Kidney epithelial cell (primary cell): ENCODE measurements around the gene HK1. TPM values are rescaled to one million over a fixed set of nuclear protein-coding genes. Genes with fewer than 3 reads are reported as not detected.
A peak's percentile ranks its signal among the peaks of the same experiment; 100 is the strongest.

Experiments used
- DNase-seq: peaks from one replicate; pipeline ENCODE4 v3.0.0-alpha.2; 2010; ENCODE audit warnings: low read depth
- H3K27me3 ChIP-seq: 2 replicates; pipeline ENCODE4 v1.6.0; 2011; ENCODE audit warnings: low read length; ENCODE audit not compliant: control insufficient read depth, insufficient read depth
- H3K36me3 ChIP-seq: 2 replicates; pipeline ENCODE4 v1.5.1; 2011; ENCODE audit warnings: low read length; ENCODE audit not compliant: control insufficient read depth, insufficient read depth
- H3K4me3 ChIP-seq: 2 replicates; pipeline ENCODE4 v1.5.1; 2011; ENCODE audit warnings: low read depth, mild to moderate bottlenecking, control low read depth, low read length
- CTCF ChIP-seq: IDR thresholded peaks from 2 replicates; pipeline ENCODE4 v1.5.1; 2011; ENCODE audit warnings: mild to moderate bottlenecking, moderate library complexity, low read length, control low read depth, inconsistent platforms; ENCODE audit not compliant: insufficient read depth, poor library complexity, severe bottlenecking
- total RNA-seq: library from RNA; depleted of rRNA; stranded (reverse); fragments of >200 nt; gene quantifications from 2 replicates; pipeline ENCODE4 v1.2.3, GENCODE V29; 2015

Gene HK1
- total RNA-seq, 1 donor from 2014 or later = 81.7 TPM

GRCh38 chr10:69382382-69383117 lies 104.3 kb downstream of the HK1 start:
- Histone ChIP-seq H3K36me3 (peaks cover 3% of the 10 kb centered on the region), H3K4me3 (no peak overlapping the region), H3K27me3 (no peaks in the 10 kb centered on the region)
- DNase-seq = peak; percentile 92
- no peak for TF ChIP-seq CTCF

GRCh38 chr10:69383558-69383957 lies 105.3 kb downstream of the HK1 start:
- no peaks in the 10 kb centered on the region for H3K27me3 ChIP-seq
- DNase-seq = no peak
- no peak overlapping the region for H3K4me3 ChIP-seq
- peaks cover 2% of the 10 kb centered on the region for H3K36me3 ChIP-seq
- TF ChIP-seq CTCF = peak; percentile 4

GRCh38 chr10:69384320-69384719 lies 106.0 kb downstream of the HK1 start:
- H3K36me3 ChIP-seq = peaks cover 2% of the 10 kb centered on the region
- no peak for DNase-seq

GRCh38 chr10:69385454-69386350 lies 107.4 kb downstream of the HK1 start:
- H3K4me3 ChIP-seq = no peak overlapping the region
- no peak for TF ChIP-seq CTCF
- H3K36me3 ChIP-seq = no peaks in the 10 kb centered on the region

More at GRCh38 chr10:69384320-69384719, 106.0 kb downstream of the HK1 start:
- TF ChIP-seq CTCF = no peak
- no peak overlapping the region for H3K4me3 ChIP-seq
- H3K27me3 ChIP-seq = no peaks in the 10 kb centered on the region

GRCh38 chr10:69387500-69387899 lies 109.2 kb downstream of the HK1 start:
- no peak for TF ChIP-seq CTCF
- Histone ChIP-seq H3K4me3 (no peak overlapping the region), H3K27me3 (no peaks in the 10 kb centered on the region), H3K36me3 (no peaks in the 10 kb centered on the region)
- no peak for DNase-seq

More at GRCh38 chr10:69385454-69386350, 107.4 kb downstream of the HK1 start:
- H3K27me3 ChIP-seq = no peaks in the 10 kb centered on the region
- DNase-seq = no peak
